CD4-positive, alpha-beta T cell treated with Interleukin-17A for 4 hours (primary cell): ENCODE data around the gene KIF3B.
"Not testable (repeated sequence)": the region's sequence is repeated elsewhere in the genome, so short reads cannot be mapped to it uniquely, and the experiment has no call there.

Source experiments
- DNase-seq: peaks from one replicate; pipeline ENCODE4 v3.0.0-alpha.2; 2020; ENCODE audit warnings: mixed read lengths

KIF3B gene

DNA sequence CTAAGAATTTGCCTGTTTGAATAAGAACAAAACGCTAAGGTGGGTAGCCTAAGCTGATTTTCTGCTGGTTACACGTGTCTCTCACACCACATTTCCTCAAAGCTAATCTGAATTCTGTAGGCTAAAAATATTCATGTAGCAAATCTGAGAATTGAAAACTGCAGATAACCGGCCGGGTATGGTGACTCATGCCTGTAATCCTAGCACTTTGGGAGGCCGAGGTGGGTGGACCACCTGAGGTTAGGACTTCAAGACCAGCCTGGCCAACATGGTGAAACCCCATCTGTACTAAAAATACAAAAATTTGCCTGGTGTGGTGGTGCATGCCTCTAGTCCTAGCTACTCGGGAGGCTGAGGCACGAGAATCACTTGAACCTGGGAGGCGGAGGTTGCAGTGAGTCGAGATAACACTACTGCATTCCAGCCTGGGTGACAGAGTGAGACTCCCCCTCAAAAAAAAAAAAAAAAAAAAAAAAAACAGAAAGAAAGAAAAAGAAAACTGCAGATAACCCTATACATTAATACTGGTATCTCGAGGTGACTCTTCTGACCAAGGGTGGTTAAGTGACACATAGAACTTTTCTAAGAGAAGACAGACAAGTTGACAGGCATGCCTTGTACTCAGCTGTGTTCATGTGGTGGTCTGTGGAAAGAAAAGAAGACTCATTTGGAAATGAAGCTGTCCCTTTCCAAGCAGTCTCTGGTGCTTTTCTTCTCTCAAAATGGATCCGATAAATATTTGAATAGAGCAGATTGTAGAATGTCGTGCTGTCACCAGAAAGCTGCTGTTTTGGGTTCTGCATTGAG is 55.9 kb downstream of the KIF3B start:
- DNase-seq = no peak

DNA sequence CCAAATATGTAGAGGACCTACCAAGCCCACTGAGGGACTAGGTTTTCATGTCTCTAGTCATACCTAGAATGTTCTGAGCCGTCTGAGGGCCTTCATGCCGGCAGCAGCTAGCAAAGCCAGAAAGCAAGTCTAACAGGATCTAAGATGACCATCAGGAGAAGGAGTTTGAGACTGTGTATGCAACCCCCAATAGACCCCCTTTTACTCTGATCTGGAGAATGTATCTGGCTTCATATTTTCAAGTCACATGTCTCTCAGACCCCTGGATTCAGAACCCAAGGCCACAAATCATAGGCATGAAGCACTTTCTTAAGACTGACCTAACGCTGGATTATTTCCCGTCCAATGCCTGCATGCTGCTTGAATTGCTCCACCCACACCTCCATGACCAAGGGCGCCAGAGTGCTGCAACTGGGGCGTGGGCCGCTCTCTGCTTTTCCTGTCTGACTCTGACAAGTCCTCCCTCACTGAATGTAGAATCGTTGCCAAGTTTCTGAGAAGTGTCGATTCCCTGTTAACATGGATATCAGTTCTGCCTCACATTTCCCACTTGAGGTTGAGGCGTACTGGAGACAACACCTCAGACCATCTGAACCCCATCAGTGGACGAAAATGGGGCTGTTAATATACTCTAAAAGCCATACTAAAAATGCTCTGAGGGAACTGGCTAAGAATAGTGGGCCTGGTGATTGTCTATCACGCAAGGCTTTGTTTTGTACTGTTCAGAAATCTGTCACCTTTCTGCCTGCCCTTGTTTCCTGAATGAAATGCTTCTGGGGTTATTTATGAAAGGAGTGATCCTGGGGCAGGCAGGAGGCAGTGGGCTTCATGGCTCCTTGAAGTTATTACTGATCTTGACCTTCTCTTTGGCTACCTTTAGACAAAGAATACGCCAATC is 56.8 kb downstream of the KIF3B start:
- DNase-seq = peak; percentile 52

DNA sequence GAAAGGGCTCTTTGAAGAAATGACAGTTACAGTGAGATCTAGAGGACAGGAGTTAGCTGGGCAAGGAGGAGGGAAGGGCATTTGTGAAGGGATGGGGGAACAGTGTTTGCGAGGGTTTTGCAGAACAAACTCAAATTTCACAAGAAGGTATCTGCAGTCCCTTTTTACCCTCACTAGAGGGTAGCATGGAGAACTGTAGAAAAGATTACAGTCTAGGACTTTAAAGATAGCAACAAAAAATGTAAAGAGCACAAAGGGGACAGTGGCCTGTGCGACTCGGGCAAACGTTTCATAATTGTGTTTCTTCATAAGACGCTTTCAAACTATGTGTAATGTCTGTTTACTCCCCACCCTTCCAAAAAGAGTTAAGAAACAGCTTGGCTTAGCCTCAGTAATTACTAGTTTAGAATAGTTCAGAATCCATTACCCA is 59.5 kb downstream of the KIF3B start:
- no peak for DNase-seq

DNA sequence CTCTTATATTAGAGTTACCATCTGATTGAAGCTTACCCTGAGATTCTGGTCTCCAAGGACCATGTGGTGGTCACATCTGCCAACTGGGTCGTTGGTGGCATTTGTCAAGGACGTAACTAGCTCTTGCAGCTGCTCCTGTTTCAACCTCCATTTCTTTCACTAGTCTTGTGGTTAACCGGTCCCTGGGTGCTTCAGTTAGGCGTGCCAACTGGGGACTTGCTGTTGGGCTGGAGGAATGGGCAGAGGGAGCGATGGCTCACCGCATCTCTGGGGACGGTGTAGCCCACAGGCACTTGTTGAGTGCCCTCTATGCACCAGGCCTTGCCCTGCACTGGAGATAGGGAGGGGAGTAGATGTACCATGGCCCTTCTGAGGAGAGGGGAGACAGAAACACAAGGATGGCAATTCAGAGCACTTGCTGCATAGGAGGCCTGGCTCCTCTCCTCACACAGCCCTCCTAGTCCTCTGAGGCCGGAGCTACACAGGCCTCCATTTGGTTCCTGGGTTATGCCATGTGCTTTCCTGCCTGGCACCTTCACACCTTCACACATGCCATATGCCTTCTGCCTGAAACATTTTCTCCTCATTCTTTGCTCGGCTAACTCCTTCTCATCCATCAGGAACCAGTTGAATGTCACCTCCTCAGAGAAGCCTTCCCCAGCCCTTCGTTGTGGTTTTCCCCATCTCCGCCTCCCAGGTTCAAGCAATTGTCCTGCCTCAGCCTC is 60.6 kb downstream of the KIF3B start:
- DNase-seq = no peak

DNA sequence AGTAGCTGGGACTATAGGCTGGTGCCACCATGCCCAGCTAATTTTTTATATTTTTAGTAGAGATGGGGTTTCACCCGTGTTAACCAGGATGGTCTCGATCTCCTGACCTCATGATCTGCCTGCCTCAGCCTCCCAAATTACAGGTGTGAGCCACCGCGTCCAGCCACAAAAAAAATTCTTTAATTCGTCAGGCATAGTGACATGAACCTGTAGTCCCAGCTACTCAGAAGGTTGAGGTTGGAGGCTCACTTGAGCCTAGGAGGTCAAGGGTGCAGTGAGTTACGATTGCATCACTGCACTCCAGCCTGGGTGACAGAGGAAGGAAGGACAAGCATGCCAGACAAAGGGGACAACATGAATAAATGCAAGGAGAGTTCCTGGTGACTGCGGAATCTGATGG is 61.2 kb downstream of the KIF3B start:
- no peak for DNase-seq

DNA sequence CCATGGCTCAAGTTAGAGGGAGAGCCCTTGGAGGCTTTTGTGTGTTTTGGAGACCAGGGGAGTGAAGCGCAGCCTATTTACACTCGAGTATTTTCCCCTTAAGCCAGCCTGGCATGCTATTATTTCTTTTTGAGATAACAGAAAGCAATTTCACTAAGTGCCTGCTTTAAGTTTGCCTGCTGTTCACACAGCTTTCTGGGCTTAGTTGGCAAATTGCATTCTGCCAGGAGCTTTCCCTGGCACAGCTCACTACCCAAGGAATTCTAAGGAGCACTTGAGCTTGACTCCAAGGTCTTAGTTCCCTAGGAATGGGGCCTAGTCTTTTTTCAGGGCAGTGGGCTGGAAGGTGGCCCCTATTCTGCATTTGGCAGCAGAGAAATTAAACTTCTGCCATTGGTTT is 61.7 kb downstream of the KIF3B start:
- no peak for DNase-seq

DNA sequence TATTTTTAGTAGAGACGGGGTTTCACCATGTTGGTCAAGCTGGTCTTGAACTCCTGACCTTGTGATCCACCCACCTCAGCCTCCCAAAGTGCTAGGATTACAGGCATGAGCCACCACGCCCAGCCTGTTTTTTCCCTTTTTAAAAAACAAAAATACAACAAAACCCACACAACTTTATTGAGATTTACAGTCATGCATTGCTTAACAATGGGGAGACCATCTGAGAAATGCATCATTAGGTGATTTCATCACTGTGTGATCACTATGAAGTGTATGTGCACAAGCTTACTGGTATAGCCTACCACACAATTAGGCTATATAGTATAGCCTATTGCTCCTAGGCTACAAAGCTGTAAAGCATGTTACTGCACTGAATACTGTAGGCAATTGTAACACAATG is 63.6 kb downstream of the KIF3B start:
- DNase-seq = not testable (repeated sequence)

DNA sequence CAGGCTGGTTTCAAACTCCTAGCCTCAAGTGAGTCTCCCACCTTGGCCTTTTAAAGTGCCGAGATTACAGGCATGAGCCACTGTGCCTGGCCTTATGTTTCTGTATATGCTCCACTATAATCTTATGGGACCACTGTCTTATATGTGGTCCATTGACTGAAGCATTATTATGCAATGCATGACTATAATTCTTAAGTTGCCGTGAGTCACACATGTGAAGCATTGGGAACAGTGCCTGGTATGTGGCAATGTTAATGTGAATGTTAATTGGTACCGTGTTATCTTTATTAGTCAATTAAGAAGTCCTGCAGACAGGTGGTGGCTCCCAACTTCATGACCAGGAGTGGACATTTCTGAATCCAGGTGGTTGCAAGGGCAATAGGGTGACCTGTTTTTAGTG is 66.0 kb downstream of the KIF3B start:
- no peak for DNase-seq

DNA sequence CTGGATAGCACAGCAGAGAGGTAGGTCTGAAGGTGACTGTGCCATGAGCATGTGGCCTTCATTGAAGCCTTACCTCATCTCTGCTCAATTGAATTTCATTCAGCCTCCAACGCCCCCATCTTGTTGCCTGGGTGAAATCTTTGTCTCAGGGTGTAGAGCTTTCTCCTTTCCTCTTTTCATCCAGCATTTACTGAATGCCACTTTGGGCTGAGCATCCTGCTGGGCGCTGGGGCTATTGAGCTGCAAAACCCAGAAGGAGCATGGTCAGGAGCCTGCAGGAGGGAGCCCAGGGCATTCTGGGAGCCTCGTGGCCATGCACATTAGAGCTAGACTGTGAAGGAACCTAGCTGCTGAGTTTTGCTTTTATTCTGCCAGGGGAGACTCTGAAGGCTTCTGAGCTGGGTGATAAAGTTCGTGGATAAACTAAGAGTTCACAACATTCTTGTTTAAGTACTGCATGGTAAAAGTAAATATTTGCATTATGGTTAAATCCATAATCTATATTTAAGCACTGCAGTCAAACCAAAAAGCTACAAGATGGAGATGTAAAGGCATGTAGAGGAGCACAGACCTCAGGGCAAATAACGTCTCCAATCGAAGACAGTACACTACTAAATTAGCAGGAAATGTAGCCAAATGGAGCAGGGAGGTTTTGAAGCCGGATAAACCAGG is 67.5 kb downstream of the KIF3B start:
- DNase-seq = no peak

DNA sequence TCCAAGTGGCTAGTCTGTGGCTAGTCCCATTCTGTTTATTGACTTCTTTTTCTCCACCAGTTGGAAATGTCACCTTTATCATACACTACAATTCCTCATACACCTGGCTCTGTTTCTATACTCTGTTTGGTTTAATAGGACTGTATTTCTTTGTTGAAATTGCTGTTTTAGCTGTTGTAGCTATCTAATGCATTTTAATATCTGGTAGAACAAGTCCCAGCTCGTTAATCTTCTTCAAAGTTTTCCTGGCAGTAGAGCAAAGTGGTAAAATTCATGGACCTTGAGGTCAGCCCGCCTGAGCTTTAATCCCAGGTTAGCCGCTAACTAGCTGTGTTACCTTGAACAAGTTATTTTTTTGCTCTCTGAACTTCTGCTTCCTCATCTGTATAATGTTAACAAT is 70.8 kb downstream of the KIF3B start:
- no peak for DNase-seq

DNA sequence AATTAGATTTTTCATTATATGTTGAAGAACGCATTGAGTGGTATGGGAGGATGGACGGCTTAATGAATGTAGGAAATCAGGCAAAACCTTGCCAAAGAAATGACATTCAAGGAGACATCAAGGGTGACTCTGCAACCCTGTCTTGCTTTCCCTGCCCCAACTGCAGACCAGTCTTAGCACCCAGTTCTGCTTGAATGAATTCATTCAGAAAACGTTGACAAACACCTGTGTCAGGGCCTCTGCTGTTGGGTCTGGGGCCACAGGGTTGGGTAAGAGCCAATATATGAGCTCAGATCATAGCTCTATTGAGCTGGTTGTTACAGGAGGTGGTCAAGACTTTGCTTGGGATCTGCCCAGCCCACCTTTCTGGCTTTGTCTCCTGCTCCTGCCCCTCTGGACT is 73.0 kb downstream of the KIF3B start:
- DNase-seq = no peak

DNA sequence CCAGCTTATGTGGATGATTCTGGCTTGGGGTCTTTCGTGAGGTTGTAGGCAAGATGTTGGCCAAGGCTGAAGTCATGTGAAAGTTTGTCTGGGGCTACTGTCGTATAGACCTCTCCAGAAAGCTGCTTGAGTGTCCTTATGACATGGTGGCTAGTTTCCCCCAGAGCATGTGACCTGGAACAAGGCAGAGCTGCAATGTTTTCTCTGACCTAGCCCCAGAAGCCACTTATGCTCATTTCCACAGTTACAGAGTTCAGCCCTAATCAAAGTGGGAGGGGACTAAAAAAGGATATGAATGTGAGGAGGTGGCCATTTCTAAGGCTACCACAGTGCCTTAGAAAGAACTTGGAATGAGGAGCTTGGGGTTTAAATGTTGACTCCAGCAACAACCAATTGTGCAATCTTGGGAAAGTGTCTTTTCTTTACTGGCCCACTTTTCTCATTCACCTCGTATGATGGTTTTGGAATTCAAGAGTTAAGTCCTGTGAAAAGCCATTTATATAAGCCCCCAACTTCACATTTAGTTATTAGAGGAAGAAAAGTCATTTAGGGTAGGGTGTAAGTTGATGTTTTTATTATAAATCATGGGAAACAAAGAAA is 74.8 kb downstream of the KIF3B start:
- DNase-seq = no peak

DNA sequence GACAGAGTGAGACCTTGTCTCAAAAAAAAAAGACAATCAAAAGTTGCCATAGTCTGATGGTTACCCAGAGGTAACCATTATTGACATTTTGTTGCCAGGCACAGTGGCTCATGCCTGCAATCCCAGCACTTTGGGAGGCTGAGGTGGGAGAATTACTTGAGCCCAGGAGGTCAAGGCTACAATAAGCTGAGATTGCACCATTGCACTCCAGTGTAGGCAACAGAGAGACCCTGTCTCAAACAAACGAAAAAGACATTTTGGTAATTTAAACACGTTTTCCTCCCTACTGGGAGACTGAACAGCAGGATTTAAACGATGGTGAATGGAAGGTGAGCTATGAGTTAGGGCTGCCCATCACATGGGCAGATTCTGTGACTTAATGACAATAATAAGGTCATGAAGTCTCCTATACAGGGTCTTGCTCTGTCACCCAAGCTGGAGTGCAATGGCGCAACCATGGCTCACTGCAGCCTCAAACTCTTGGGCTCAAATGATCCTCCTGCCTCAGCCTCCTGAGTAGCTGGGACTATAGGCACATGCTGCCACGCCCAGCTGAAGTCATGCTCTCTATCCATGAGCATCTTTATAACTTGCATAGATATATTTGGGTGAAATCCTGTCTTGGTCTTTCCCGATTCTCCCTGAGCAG is 76.5 kb downstream of the KIF3B start:
- no peak for DNase-seq

DNA sequence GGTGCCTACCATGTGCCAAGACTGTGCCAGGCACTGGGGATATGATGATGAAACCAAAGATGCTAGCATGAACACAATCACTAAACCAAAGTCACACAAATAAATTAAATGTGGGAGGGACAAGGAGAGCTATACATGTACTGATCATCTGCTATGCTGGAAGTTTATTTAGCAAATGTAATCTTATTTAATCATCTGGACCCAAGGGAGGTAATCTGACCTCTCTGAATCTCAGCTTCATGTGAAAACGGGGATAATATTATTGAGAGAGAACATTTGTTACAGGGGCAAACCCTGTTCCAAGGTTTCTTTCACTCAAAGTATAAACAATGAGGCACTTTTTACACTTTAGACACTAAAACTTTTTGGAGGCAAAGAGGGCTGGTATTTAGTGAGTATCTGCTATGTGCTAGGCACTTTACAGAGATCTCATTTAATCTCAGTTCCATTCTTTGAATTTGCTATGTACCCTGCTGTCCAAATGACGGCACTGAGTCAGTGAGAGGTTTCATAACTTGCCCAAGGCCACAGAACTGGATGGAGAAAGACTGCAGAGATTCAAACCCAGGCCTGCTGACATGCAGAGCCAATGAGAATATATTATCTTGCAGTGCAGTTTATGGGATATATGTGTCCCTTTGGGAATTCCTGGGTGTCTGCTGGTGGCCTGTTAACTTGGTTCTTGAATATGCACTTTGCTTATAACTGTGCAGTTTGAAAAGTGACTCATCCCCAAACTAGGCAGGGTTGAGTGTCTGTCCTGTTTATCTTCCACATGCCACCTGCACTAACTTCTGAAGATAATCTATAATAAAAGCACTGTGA is 77.4 kb downstream of the KIF3B start:
- DNase-seq = no peak

DNA sequence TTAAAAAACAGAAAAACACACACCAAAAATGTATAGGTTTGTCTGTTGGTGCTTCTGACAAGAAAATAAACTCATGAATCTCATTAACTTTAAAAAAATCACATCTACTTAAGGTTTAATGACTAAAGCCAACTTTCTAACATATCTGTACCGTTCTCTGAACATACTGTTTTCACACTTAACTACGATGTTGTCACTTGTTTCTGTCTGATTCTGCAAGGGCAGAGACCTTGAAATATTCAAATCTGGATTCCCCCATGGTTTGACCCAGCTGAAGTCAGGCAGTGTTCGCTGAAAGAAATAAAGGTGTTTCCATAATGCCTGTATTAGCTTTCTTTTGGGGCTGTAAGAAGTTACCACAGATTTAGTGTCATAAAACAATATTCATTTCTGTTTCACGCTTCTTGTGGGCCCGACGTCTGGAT is 78.0 kb downstream of the KIF3B start:
- DNase-seq = no peak

DNA sequence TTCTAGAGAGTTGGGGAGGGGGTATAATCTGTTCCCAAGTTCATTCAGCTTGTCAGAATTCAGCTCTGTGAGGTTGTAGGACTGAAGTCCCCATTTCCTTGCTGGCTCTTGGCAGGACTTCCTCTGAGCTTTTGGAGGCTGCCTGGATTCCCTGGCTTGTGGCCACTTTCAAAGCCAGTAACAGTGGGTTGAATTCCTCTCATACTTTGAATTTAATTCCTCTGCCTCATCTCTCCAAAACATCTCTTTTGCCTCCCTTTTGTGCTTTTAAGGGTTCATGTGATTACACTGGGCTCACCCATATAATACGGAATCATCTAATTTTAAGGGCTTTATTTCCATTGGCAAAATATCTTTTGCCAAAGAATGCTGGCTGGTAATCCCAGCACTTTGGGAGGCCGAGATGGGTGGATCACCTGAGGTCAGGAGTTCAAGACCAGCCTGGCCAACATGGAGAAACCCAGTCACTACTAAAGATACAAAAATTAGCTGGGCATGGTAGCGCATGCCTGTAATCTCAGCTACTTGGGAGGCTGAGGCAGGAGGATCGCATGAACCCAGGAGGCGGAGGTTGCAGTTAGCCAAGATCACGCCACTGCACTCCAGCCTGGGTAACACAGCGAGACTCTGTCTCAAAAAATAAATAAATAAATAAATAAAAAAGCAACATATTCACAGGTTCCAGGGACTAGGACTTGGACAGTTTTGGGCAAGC is 78.6 kb downstream of the KIF3B start:
- DNase-seq = not testable (repeated sequence)

DNA sequence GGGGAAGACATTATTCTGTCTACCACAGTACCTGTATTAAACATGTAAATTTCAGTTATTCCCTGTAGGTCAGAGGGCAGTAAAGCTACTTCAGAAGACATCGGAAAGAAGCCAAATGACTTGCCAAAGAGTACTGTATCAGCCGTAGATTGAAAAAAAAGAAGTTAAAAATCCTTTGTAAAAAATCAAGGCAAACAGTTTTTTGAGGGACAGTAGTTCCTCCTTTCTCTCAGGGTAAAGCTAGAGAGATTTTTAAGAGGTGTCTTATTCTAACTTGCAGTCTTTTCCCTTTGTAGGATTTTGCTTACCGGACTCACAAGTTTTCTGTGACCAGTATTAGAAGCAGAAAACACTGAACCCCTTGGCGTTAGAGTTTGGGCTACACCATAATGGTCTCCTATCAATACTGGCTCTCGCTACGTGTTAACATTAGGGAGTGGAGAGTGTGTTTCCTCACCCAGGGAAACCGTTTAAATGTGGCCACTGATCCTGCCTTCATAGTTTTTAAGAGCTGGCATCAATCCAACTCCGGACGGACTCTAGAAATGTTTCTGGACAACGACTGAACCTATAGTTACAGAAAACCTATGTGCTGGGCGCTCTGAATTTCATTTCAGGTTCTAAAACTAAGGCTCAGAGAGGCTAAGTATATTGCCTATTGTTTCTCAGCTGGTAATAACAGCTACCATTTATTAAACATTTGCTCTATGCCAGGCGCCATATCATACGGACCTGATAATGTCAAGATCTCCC is 79.3 kb downstream of the KIF3B start:
- DNase-seq = no peak

DNA sequence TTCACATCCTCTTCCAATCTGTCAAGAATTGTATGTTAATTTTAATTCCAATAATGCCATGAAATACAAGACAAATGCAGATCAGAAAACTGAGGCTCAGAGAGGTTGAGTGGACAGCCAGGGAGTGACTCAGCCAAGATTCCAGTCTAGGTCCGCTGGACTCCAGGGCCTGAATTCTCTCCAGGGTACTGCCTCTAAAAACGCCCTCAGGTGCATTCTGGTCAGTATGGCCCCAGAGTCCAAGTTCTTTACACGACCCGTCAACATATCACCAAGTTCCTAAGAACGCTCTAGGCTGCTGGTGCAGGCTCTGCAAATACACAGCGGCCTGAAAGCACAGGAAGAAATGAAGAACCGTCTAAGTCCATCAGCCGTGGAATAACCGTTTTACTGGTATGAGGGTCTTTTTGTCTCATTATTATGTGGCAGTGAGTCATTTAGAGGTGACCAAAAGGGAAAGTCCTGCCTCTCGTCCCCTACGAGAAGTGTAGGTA is 80.0 kb downstream of the KIF3B start:
- DNase-seq = no peak
